ENCODE data around the gene ISY1. TPM values are rescaled to one million over a fixed set of nuclear protein-coding genes. Genes with fewer than 3 reads are reported as not detected.

Gene ISY1
- total RNA-seq, result 25.0 and 28.1 TPM in 2 replicates

GRCh38 chr3:129160891-129161859, at the start of gene ISY1:
Gene ISY1, minus strand, starts transcription at chr3:129161063. Its CDS starts 88 bp downstream, at chr3:129160975.

GRCh38 chr3:129183569-129184395, 22.9 kb upstream of the ISY1 start, which contains the start of gene CNBP:
Gene CNBP, minus strand, starts transcription at chr3:129183896. Its CDS starts 12,139 bp downstream, at chr3:129171757.

GRCh38 chr3:129121792-129122411, 39.0 kb downstream of the ISY1 start, which contains the start of gene RAB43:
Gene RAB43, minus strand, starts transcription at chr3:129121804. Its CDS starts 315 bp downstream, at chr3:129121489.

Other genes starting within 250 kb of the ISY1 start
- 0.10 and 0.27 TPM in 2 replicates for gene CFAP92, start 167.0 kb downstream of the ISY1 start, total RNA-seq
- gene EFCC1, start 159.8 kb downstream of the ISY1 start, total RNA-seq, result 0.30 and 0.73 TPM in 2 replicates
- gene GP9, start 100.3 kb downstream of the ISY1 start, total RNA-seq, result 0.53 TPM in 1 of 2 replicates, not detected in the other
- 19.7 and 23.4 TPM in 2 replicates for gene RAB43, start 39.3 kb downstream of the ISY1 start, total RNA-seq
- gene CNBP, start 22.8 kb upstream of the ISY1 start, total RNA-seq, result 265 and 267 TPM in 2 replicates
- 161 and 191 TPM in 2 replicates for gene COPG1, start 88.5 kb upstream of the ISY1 start, total RNA-seq
- gene HMCES, start 117.8 kb upstream of the ISY1 start, total RNA-seq, result 26.8 and 32.8 TPM in 2 replicates

All from mammary microvascular endothelial cell (primary cell).